ENCODE data around the gene DHCR24.

- no peak for TF ChIP-seq POLR2A (IDR thresholded peaks at IDR 0.05; ENCODE audit: low read length)
- TF ChIP-seq GATA1 (IDR thresholded peaks at IDR 0.05; ENCODE audit: low read depth, low read length) = no peak
These were observed 67.8 kb downstream of the DHCR24 start for GRCh38 chr1:54819195-54819536.

Measured in erythroblast (primary cell).